HepG2 (cell line): ENCODE measurements around the gene GRB7. TPM values are rescaled to one million over a fixed set of nuclear protein-coding genes. Genes with fewer than 3 reads are reported as not detected.

Source experiments
- ATF7-NPFF ChIP-seq: sonication (generic); formaldehyde crosslinking; IDR thresholded peaks from 2 replicates; pipeline ENCODE4 v1.8.1; 2023; ENCODE audit warnings: mild to moderate bottlenecking, low read depth, missing genetic modification reagents, moderate library complexity
- CENPX ChIP-seq: sonication (generic); formaldehyde crosslinking; IDR thresholded peaks from 2 replicates; pipeline ENCODE4 v1.9.0; 2021; ENCODE audit warnings: mild to moderate bottlenecking, missing genetic modification reagents, moderate library complexity
- DR1 ChIP-seq: sonication (generic); formaldehyde crosslinking; IDR thresholded peaks from 2 replicates; pipeline ENCODE4 v1.8.0; 2021; ENCODE audit warnings: mild to moderate bottlenecking, missing genetic modification reagents, inconsistent platforms
- FLYWCH1 ChIP-seq: sonication (generic); formaldehyde crosslinking; IDR thresholded peaks from 2 replicates; pipeline ENCODE4 v1.8.1; 2023; ENCODE audit warnings: mild to moderate bottlenecking, missing genetic modification reagents
- GLI4 ChIP-seq: sonication (generic); formaldehyde crosslinking; IDR thresholded peaks from 2 replicates; pipeline ENCODE4 v1.5.1; 2020; ENCODE audit warnings: missing genetic modification reagents, mild to moderate bottlenecking, moderate library complexity, borderline replicate concordance
- HNF1A ChIP-seq, 2 experiments: sonication (generic) in 1 of 2; formaldehyde crosslinking in 1 of 2; IDR thresholded peaks; 2 replicates each; pipeline versions ENCODE4 v1.4.0 to v1.6.1; 2016 to 2020; ENCODE audit warnings: borderline replicate concordance in 1 of 2, low read depth in 1 of 2, mild to moderate bottlenecking in 1 of 2, missing genetic modification reagents in 1 of 2
- NFIC ChIP-seq: IDR thresholded peaks from 2 replicates; pipeline ENCODE4 v1.6.1; 2012; ENCODE audit warnings: mild to moderate bottlenecking, low read length, inconsistent platforms
- NFRKB ChIP-seq: fragments of 450-650 bp; IDR thresholded peaks from 2 replicates; pipeline ENCODE4 v1.6.1; 2017
- NONO ChIP-seq, 2 experiments: fragments of 450-650 bp in 1 of 2; sonication (generic) in 1 of 2; formaldehyde crosslinking in 1 of 2; IDR thresholded peaks in 1 of 2; conservative IDR thresholded peaks in 1 of 2; 2 replicates each; pipeline versions ENCODE4 v1.6.1 to v1.8.0; 2017 to 2022; ENCODE audit warnings: mild to moderate bottlenecking in 1 of 2, missing genetic modification reagents in 1 of 2, moderate library complexity in 1 of 2
- SRF ChIP-seq: IDR thresholded peaks from 2 replicates; pipeline ENCODE4 v1.6.1; 2011; ENCODE audit warnings: mild to moderate bottlenecking, low read depth, low read length, moderate library complexity
- ZNF30 ChIP-seq: sonication (generic); formaldehyde crosslinking; IDR thresholded peaks from 2 replicates; pipeline ENCODE4 v1.5.0; 2020; ENCODE audit warnings: mild to moderate bottlenecking, missing genetic modification reagents
- ZNF639 ChIP-seq: conservative IDR thresholded peaks from 2 replicates; pipeline ENCODE4 v1.6.1; 2018; ENCODE audit warnings: missing genetic modification reagents
- ZNF703 ChIP-seq: sonication (generic); formaldehyde crosslinking; IDR thresholded peaks from 2 replicates; pipeline ENCODE4 v1.5.1; 2020; ENCODE audit warnings: missing genetic modification reagents, mild to moderate bottlenecking, moderate library complexity, borderline replicate concordance
- ZNF788 ChIP-seq: sonication (generic); formaldehyde crosslinking; IDR thresholded peaks from 2 replicates; pipeline ENCODE4 v1.5.0; 2020; ENCODE audit warnings: mild to moderate bottlenecking, missing genetic modification reagents, borderline replicate concordance
- polyA plus RNA-seq, 8 experiments: library from polyadenylated mRNA; depleted of rRNA in 3 of 8; stranded (reverse) in 7 of 8; unstranded in 1 of 8; fragments of >200 nt; fragmentation: Illumina TruSeq in 4 of 8; extraction: Trizol in 4 of 8; gene quantifications; 2 replicates each; pipeline versions ENCODE4 v1.2.1 to v1.2.3, GENCODE V29; 2011 to 2016; ENCODE audit warnings: low read depth in 4 of 8, missing spikeins in 1 of 8, mixed read lengths in 1 of 8; ENCODE audit not compliant: insufficient read depth in 1 of 8
- total RNA-seq, 5 experiments: library from RNA; depleted of rRNA; stranded (reverse); fragments of >200 nt; fragmentation: Illumina TruSeq; extraction: Trizol; gene quantifications; 2 replicates each; pipeline ENCODE4 v1.2.3, GENCODE V29; 2016; ENCODE audit warnings: low read depth in 1 of 5
- TF ChIP-seq, protein P1 (sequence below): sonication (generic); formaldehyde crosslinking; IDR thresholded peaks from 2 replicates; pipeline ENCODE4 v1.4.0; 2020; ENCODE audit warnings: missing genetic modification reagents
- TF ChIP-seq, protein P2 (sequence below): sonication (generic); formaldehyde crosslinking; IDR thresholded peaks from 2 replicates; pipeline ENCODE4 v1.4.0; 2020; ENCODE audit warnings: missing genetic modification reagents
- TF ChIP-seq, protein P3 (sequence below): sonication (generic); formaldehyde crosslinking; IDR thresholded peaks from 2 replicates; pipeline ENCODE4 v1.8.0; 2022; ENCODE audit warnings: missing genetic modification reagents, low read depth, mild to moderate bottlenecking, borderline replicate concordance

GRB7 gene
- total and polyA plus RNA-seq, 2 of the 13 experiments (the other 11 are each of a cell fraction or from before 2014, with no cell fraction given), result 60.2 to 77.7 TPM

GRCh38 chr17:39702901-39703893 lies 34.5 kb upstream of the GRB7 start (continued):
- peak; percentile 63; the same call in 1 of the 2 replicates for TF ChIP-seq ZNF788 (CRISPR knock-in tag)
- TF ChIP-seq NFRKB, result no peak
- no peak for TF ChIP-seq ZNF703 (CRISPR knock-in tag)
- no peak for TF ChIP-seq CENPX (CRISPR knock-in tag)
- TF ChIP-seq, protein P1, sequence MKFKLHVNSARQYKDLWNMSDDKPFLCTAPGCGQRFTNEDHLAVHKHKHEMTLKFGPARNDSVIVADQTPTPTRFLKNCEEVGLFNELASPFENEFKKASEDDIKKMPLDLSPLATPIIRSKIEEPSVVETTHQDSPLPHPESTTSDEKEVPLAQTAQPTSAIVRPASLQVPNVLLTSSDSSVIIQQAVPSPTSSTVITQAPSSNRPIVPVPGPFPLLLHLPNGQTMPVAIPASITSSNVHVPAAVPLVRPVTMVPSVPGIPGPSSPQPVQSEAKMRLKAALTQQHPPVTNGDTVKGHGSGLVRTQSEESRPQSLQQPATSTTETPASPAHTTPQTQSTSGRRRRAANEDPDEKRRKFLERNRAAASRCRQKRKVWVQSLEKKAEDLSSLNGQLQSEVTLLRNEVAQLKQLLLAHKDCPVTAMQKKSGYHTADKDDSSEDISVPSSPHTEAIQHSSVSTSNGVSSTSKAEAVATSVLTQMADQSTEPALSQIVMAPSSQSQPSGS, result peak; percentile 79; the same call in 1 of the 2 replicates
- TF ChIP-seq GLI4 (CRISPR knock-in tag), result peak; percentile 51; the same call in 1 of the 2 replicates
- TF ChIP-seq HNF1A (IDR thresholded peaks at IDR 0.05; ENCODE audit: low read depth), result peak; percentile 29; the same call in 1 of the 2 replicates
- TF ChIP-seq HNF1A (CRISPR knock-in tag; IDR thresholded peaks at IDR 0.05; ENCODE audit: borderline replicate concordance), result peak; percentile 62; the same call in 1 of the 2 replicates
- no peak for TF ChIP-seq ZNF30 (CRISPR knock-in tag)
- TF ChIP-seq, protein P2, sequence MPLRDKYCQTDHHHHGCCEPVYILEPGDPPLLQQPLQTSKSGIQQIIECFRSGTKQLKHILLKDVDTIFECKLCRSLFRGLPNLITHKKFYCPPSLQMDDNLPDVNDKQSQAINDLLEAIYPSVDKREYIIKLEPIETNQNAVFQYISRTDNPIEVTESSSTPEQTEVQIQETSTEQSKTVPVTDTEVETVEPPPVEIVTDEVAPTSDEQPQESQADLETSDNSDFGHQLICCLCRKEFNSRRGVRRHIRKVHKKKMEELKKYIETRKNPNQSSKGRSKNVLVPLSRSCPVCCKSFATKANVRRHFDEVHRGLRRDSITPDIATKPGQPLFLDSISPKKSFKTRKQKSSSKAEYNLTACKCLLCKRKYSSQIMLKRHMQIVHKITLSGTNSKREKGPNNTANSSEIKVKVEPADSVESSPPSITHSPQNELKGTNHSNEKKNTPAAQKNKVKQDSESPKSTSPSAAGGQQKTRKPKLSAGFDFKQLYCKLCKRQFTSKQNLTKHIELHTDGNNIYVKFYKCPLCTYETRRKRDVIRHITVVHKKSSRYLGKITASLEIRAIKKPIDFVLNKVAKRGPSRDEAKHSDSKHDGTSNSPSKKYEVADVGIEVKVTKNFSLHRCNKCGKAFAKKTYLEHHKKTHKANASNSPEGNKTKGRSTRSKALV (CRISPR knock-in tag), result no peak
- peak; percentile 62; the same call in 1 of the 2 replicates for TF ChIP-seq NFIC
- TF ChIP-seq FLYWCH1, result no peak
- TF ChIP-seq SRF, result no peak
- TF ChIP-seq ATF7-NPFF, result 0 out of 2 replicates have a peak, but pooled peaks have one; percentile 22
- TF ChIP-seq NONO (IDR thresholded peaks at IDR 0.05), result no peak
- TF ChIP-seq NONO (CRISPR knock-in tag; conservative IDR thresholded peaks at IDR 0.05), result peak; percentile 71
- TF ChIP-seq, protein P3, sequence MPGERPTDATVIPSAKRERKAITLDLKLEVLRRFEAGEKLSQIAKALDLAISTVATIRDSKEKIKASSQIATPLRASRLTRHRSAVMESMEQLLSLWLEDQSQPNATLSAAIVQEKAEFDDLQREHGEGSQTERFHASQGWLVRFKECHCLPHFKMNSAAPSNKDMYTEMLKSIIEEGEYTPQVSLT (CRISPR knock-in tag), result no peak
- 0 out of 2 replicates have a peak, but pooled peaks have one; percentile 16 for TF ChIP-seq ZNF639 (CRISPR knock-in tag)
- no peak for TF ChIP-seq DR1 (CRISPR knock-in tag)
